Natural killer cell treated with Interleukin-12 subunit alpha and Interleukin-12 subunit beta and Interleukin-15 and Interleukin-18, amount 100 ng/mL, for 72 hours (primary cell): ENCODE data around the gene CCDC28A. TPM values are rescaled to one million over a fixed set of nuclear protein-coding genes. Genes with fewer than 3 reads are reported as not detected.
"Not testable (repeated sequence)": the region's sequence is repeated elsewhere in the genome, so short reads cannot be mapped to it uniquely, and the experiment has no call there.

Source experiments
- ATAC-seq, 2 donors: fragments of 150-1000 bp; cut with Tn5 transposase in 1 of 2; sonication (Bioruptor Pico), chemical (Tn5 transposase) in 1 of 2; 2 replicates each; pipeline ENCODE4 v1.10.0; 2021
- DNase-seq: peaks from one replicate; pipeline ENCODE4 v3.0.0; 2022; ENCODE audit warnings: low spot score
- H3K27ac Mint-ChIP-seq, 2 donors: 1 replicate in 1 of 2; 2 replicates in 1 of 2; pipeline ENCODE4 v1.8.0; 2022; ENCODE audit warnings: mixed read lengths in 2 of 2, mild to moderate bottlenecking in 1 of 2, moderate library complexity in 1 of 2
- H3K27me3 Mint-ChIP-seq, 2 donors: 1 replicate in 1 of 2; 2 replicates in 1 of 2; pipeline ENCODE4 v1.8.0; 2022; ENCODE audit warnings: mixed read lengths in 2 of 2
- H3K36me3 Mint-ChIP-seq: one replicate; pipeline ENCODE4 v1.8.0; 2022; ENCODE audit warnings: mixed read lengths
- H3K4me1 Mint-ChIP-seq, 2 donors: 1 replicate in 1 of 2; 2 replicates in 1 of 2; pipeline ENCODE4 v1.8.0; 2022; ENCODE audit warnings: low read depth in 2 of 2, mixed read lengths in 2 of 2, mild to moderate bottlenecking in 1 of 2
- H3K4me3 Mint-ChIP-seq: one replicate; pipeline ENCODE4 v1.8.0; 2022; ENCODE audit warnings: mixed read lengths
- H3K9me3 Mint-ChIP-seq: 2 replicates; pipeline ENCODE4 v1.8.0; 2022; ENCODE audit warnings: mixed read lengths
- total RNA-seq, 2 donors: library from RNA; stranded (reverse); gene quantifications; one replicate each; pipeline ENCODE4 v1.2.3, GENCODE V29; 2022

CCDC28A gene
- 10 to 100 TPM; 13.5 to 16.4 TPM for total RNA-seq

DNA sequence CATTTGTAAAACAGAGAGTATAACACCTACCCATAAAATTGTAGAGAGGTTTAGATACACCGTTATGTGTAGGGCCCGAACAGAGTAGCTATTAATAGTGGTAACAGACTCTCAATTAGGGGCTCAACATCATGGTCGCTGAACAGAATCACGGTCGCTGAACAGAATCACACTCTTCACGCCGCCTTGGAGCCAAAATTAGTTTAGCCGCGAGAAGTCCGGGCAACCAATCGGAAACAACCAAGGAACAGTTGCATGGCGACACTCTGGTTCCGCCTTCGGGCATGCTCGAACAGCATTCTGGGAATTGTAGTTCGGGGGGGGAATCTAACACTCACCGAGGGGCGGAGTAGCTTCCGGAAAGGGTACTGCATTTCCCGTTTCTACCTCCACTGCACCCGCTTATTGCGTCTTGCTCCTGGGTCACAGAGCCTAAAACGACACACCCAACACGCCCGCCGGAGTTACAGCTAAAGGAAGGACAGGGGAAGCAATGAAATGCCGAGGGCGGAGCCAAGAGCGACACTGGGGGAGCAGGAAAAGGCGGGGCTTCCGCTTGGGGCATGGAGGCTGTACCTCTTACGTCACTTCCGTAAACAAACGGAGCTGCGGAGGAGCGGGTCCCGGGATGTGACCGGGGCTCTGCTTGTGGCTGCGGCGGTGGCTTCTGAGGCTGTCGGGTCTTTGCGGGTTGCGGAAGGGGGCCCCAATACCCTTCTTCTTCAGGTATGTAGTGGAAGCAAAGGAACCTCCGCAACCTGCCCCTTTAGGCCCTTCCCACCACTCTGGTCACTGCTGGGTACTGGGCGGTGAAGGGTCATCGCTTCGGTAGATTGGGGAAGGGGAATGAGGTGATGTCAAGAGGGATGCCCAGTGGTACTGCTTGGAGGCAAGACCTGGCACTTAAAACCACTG, at the start of gene CCDC28A:
Gene CCDC28A, plus strand, starts transcription at position 593 of the 915 bp plus-strand sequence. CDS start 2,352 bp downstream, outside the sequence.
- H3K4me1 Mint-ChIP-seq: peaks cover 6 to 15% of the 10 kb centered on the region in 2 donors
- ATAC-seq: peak; percentile 95 to 96
- no peaks in the 10 kb centered on the region for H3K9me3 Mint-ChIP-seq
- no peaks in the 10 kb centered on the region for H3K27me3 Mint-ChIP-seq
- peak; percentile 93 for DNase-seq
- peak within 1 kb of the TSS; percentile 99 for H3K4me3 Mint-ChIP-seq
- H3K27ac Mint-ChIP-seq: peak within 1 kb of the TSS; percentile 97 to 99
- H3K36me3 Mint-ChIP-seq: peaks cover 7% of the 10 kb centered on the region

DNA sequence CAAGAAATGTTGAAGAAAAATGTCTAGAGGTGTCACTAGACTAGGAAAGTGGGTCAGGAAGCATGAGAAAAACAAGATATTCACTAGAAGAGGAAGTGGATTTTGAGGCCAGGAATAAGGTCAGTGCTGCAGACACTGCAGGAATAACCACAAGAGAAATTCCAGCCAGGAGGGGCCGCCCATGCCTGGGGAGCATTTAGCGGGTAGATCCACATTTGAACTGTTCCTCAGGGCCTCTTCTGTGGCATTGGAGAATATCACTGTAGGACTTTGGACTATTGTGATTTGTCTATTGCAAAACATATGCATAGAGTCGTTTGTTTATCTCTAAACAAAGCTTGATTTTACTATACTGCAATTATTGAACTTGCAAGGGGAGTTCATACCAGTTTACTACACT, 49.6 kb upstream of the CCDC28A start:
- Mint-ChIP-seq H3K4me3 (no peak overlapping the region), H3K27ac (no peak overlapping the region), H3K4me1 (peaks cover 0 to 3% of the 10 kb centered on the region in 2 donors), H3K27me3 (peaks cover 3 to 5% of the 10 kb centered on the region in 2 donors), H3K36me3 (no peaks in the 10 kb centered on the region), H3K9me3 (no peaks in the 10 kb centered on the region)
- ATAC-seq (no peak), DNase-seq (no peak)

DNA sequence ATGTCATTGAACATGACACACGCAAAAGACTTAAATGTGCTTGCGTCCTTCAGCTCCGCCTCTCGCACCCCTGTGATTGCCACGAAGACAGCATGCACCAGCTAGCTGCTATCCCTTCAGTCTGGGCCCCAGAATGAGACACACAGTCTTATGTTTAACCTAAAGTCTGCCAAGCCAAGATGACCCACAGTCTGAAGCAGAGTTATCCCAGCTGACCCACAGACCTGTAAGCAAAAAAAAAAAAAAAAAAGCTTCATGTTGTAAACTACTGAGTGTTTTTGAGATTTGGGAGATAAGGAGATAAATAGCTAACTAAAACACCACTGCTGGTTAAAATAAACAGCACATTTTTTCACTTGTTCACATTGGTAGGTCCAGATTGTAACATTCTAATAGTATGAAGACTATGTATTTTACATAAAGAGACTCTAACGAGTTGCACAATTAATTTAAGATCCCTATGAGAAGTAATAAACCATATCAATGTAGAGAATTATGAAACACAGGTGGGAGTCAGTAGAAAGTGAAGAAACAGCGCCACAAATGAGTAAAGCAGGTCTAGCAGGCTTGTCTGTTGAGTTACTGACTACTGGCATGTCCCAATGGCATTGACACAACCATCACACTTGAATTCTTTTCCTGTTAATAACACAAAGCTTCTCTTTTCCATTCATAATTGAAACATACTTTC, 47.4 kb upstream of the CCDC28A start:
- H3K36me3 Mint-ChIP-seq: no peaks in the 10 kb centered on the region
- ATAC-seq (no peak), DNase-seq (no peak)
- peaks cover 3 to 5% of the 10 kb centered on the region in 2 donors for H3K27me3 Mint-ChIP-seq
- H3K4me1 Mint-ChIP-seq: peaks cover 0 to 3% of the 10 kb centered on the region in 2 donors
- no peak overlapping the region for H3K27ac Mint-ChIP-seq
- H3K4me3 Mint-ChIP-seq: no peak overlapping the region
- no peaks in the 10 kb centered on the region for H3K9me3 Mint-ChIP-seq

DNA sequence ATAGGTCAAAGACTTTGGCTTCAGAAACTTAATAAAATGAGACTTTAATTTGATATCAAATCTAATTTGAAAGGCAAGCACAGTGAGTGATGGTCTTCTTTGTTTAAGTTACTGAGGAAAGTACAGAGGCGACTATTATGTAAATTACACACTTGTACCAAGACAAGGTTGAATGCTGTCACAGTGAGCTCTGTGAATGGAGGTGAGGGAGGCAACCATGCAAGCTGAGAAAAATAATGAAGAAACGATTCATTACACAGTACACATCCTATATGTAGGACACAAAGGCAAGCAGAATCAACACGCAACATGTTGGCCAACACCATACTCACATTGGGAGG, 46.8 kb upstream of the CCDC28A start:
- DNase-seq: no peak
- no peaks in the 10 kb centered on the region for H3K36me3 Mint-ChIP-seq

DNA sequence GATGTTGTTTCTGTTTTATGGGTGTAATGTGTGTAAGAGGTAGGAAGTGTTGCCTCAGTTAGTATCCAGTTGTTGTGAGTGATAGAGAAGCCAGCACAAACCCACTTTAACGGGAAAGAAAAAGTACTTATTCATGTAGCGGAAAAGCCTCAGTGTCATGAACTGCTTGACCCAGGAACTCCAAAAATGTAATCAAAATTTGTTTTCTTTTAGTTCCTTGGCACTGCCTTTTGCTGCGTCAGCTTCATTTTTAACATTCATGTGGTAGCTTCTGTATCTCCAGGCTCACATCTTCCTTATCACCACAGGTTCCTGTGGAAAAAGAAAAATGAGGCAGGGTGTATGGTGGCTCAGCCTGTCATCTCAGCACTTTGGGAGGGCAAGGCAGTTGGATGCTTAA, 46.4 kb upstream of the CCDC28A start:
- no peak overlapping the region for H3K4me3 Mint-ChIP-seq
- DNase-seq: no peak
- H3K36me3 Mint-ChIP-seq: no peaks in the 10 kb centered on the region
- H3K4me1 Mint-ChIP-seq: peaks cover 0 to 3% of the 10 kb centered on the region in 2 donors
- no peaks in the 10 kb centered on the region for H3K9me3 Mint-ChIP-seq
- no peak for ATAC-seq
- peaks cover 3 to 5% of the 10 kb centered on the region in 2 donors for H3K27me3 Mint-ChIP-seq
- no peak overlapping the region for H3K27ac Mint-ChIP-seq

More for the DNA sequence above, 46.8 kb upstream of the CCDC28A start:
- peaks cover 0 to 3% of the 10 kb centered on the region in 2 donors for H3K4me1 Mint-ChIP-seq
- peaks cover 3 to 5% of the 10 kb centered on the region in 2 donors for H3K27me3 Mint-ChIP-seq
- ATAC-seq: no peak
- no peak overlapping the region for H3K4me3 Mint-ChIP-seq
- no peaks in the 10 kb centered on the region for H3K9me3 Mint-ChIP-seq
- no peak overlapping the region for H3K27ac Mint-ChIP-seq

DNA sequence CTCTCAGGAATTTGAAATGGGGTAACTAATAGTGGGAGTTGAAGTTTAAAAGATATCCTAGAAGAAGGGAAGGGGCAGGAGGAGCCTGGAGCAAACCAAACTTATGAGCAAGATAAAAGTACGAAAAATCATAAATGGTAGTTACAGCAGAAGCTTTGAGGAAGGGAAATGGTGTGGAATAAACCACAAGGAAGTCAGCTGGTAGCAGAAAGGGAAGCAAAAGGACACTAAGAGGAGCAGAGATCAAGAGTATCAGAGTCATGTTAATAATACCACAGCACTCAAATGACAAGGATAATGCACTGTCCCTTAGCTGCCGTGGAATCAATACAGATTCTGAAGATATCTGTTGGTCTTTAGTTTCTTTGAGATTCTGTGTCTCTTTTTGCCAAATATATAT, 44.9 kb upstream of the CCDC28A start:
- peaks cover 0 to 2% of the 10 kb centered on the region in 2 donors for H3K4me1 Mint-ChIP-seq
- H3K36me3 Mint-ChIP-seq: no peaks in the 10 kb centered on the region
- no peak for ATAC-seq
- no peak for DNase-seq
- H3K27ac Mint-ChIP-seq: no peak overlapping the region
- no peak overlapping the region for H3K4me3 Mint-ChIP-seq
- H3K9me3 Mint-ChIP-seq: no peaks in the 10 kb centered on the region
- H3K27me3 Mint-ChIP-seq: peaks cover 2 to 5% of the 10 kb centered on the region in 2 donors

DNA sequence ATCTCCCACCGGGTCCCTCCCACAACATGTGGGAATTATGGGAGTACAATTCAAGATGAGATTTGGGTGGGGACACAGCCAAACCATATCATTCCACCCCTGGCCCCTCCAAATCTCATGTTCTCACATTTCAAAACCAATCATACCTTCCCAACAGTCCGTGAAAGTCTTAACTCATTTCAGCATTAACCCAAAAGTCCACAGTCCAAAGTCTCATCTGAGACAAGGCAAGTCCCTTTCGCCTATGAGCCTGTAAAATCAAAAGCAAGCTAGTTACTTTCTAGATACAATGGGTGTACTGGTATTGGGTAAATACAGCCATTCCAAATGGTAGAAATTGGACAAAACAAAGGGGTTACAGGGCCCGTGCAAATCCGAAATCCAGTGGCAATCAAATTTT, 43.5 kb upstream of the CCDC28A start:
- H3K27ac Mint-ChIP-seq, DNase-seq, H3K4me1 Mint-ChIP-seq, ATAC-seq, H3K9me3 Mint-ChIP-seq, H3K36me3 Mint-ChIP-seq, H3K27me3 Mint-ChIP-seq, H3K4me3 Mint-ChIP-seq: not testable (repeated sequence)

DNA sequence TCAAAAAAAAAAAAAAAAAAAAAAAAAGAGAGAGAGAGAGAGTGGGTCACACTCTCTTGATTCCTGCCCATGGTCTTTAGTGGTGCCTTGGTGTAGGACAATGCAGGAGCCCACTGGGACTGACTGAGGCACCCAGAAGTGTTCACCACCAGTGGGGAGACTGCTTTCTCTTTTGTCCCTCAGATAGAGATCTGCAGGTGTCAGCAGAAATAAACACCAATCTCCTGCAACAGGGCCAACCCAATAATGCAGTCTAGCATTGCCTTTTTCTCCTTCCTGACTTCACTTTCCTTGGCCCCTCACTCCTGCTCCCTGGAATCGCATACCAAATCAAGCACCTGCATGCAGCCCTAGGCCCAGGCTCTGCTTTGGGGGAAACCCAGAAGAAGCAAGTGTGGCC, 39.0 kb upstream of the CCDC28A start:
- Mint-ChIP-seq H3K36me3 (no peaks in the 10 kb centered on the region), H3K9me3 (peaks cover 4% of the 10 kb centered on the region), H3K4me3 (no peak overlapping the region), H3K27me3 (no peaks in the 10 kb centered on the region), H3K4me1 (no peaks in the 10 kb centered on the region), H3K27ac (no peak overlapping the region)
- DNase-seq (no peak), ATAC-seq (no peak)

DNA sequence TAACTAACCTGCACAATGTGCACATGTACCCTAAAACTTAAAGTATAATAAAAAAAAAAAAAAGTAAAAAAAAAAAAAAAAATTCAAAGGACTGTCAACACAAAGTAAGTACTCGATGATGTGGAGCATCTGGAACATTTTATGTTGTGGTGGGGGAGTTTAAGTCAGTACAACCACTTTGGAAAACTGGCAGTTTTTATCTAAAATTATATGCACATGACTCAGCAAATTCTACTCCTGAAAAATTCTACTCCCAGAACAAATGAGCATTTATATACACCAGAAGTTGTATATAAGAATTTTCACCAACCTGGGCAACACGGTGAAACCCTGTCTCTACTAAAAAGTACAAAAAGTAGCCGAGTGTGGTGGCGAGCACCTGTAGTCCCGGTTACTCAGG, 36.9 kb upstream of the CCDC28A start:
- H3K9me3 Mint-ChIP-seq: peaks cover 4% of the 10 kb centered on the region
- H3K27me3 Mint-ChIP-seq: peaks cover 0 to 5% of the 10 kb centered on the region in 2 donors
- no peak for ATAC-seq
- H3K27ac Mint-ChIP-seq: no peak overlapping the region
- H3K4me1 Mint-ChIP-seq: no peaks in the 10 kb centered on the region
- no peak for DNase-seq
- H3K4me3 Mint-ChIP-seq: no peak overlapping the region
- no peaks in the 10 kb centered on the region for H3K36me3 Mint-ChIP-seq

DNA sequence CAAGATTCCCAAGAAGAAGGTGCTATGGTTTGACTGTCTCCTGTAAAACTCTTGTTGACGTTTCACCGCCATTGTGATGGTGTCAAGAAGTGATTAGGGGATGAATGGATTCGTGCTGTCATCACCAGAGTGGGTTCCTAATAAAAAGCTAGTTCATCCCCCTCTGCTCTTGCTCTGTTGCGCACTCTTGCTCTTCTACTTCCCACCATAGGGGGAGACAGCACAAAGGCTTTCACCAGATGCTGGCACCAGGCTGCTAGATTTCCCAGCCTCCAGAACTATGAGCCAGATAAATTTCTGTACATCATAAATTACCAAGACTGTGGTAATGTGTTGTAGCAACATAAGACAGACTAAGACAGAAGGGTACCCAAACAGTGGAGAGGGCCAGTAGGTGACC, 21.6 kb upstream of the CCDC28A start:
- H3K4me1 Mint-ChIP-seq: peaks cover 0 to 3% of the 10 kb centered on the region in 2 donors
- no peaks in the 10 kb centered on the region for H3K36me3 Mint-ChIP-seq
- no peak for ATAC-seq
- no peaks in the 10 kb centered on the region for H3K9me3 Mint-ChIP-seq
- H3K27ac Mint-ChIP-seq: no peak overlapping the region
- DNase-seq: no peak
- H3K27me3 Mint-ChIP-seq: no peaks in the 10 kb centered on the region
- H3K4me3 Mint-ChIP-seq: no peak overlapping the region

DNA sequence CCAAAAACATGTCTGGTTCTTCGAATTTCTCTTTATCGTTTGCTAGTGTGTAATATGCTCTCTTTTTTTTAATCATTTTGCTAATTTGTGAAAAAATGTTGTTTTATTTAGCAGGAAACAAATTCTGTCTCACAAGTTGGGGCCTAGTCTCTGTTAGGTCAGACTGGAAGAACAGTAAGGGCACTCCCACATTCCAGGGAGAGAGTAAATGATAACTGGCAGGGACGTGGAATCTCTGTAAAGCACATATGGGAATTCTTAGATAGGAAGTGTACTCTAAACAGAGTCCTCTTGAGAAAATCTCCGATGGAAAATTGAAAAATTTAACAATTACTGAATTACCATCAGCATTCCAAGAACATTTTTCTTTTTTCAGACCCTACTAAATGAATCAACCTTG, 16.4 kb upstream of the CCDC28A start:
- H3K36me3 Mint-ChIP-seq: no peaks in the 10 kb centered on the region
- ATAC-seq (no peak), DNase-seq (no peak)
- H3K9me3 Mint-ChIP-seq: no peaks in the 10 kb centered on the region
- peaks cover 0 to 3% of the 10 kb centered on the region in 2 donors for H3K4me1 Mint-ChIP-seq
- H3K4me3 Mint-ChIP-seq: no peak overlapping the region
- H3K27me3 Mint-ChIP-seq: no peaks in the 10 kb centered on the region
- H3K27ac Mint-ChIP-seq: no peak overlapping the region

DNA sequence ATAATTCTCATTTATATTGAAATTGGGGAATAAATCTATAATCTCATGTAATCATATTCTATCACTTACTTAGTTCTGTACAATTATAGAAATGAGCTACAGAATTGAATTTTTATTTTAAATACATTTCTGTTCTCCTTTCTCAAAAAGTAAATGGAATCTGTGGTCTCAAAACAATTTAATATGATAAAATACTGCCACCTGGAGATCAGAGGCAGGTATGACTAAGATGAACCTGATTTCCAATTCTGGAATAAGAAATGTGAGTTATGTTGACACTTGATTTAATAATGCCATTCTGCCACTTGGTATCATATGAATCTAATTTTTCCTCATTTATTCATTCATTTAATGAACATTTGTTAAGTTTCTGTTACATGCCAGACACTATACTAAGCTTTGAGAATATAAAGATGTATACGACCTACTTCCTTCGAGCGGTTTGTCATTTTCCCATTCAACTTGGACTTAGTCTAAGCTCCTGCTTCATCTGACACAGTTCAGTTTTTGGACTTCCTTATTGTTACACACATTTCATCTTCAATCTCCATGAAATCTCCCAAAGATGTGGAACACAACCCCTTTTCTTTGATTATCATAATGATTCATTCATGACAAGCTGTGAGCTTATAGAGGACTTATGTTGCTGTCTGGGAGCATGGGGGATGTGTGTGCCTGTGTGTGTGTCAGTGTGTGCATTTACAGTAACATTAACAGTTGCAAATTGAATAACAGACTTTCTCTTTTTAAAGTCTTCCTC, 7.5 kb upstream of the CCDC28A start:
- ATAC-seq: no peak
- H3K4me3 Mint-ChIP-seq: no peak overlapping the region

DNA sequence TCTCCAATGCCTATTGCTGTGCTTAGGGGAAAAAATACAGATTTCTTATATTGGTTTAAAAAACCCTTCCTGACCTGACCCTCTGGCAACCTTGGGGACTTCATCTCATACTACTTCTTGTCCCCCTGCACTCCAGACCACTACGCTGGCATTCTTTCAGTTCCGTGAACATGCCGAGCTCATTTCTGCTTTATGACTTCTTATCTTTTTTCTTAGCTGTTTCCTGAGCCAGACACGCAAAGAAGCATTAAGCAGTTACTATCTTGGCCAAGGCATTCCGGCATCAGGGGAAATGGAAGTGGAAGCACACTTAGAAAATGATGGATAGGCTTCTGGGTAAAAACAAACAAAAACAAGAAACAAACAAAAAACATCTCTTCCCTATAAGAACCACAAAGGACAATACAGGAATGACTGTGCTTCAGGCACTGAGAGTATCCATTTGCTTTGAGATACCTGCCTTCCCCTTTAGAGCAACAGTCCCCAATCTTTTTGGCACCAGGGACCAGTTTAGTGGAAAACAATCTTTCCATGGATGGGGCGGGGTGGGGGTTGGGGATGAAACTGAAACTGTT, 4.4 kb upstream of the CCDC28A start:
- no peaks in the 10 kb centered on the region for H3K9me3 Mint-ChIP-seq

More for the DNA sequence above, 7.5 kb upstream of the CCDC28A start:
- H3K9me3 Mint-ChIP-seq: no peaks in the 10 kb centered on the region
- no peak for DNase-seq
- no peaks in the 10 kb centered on the region for H3K27me3 Mint-ChIP-seq
- no peak overlapping the region for H3K27ac Mint-ChIP-seq
- H3K4me1 Mint-ChIP-seq: no peaks in the 10 kb centered on the region
- no peaks in the 10 kb centered on the region for H3K36me3 Mint-ChIP-seq

More for the DNA sequence above, 4.4 kb upstream of the CCDC28A start:
- Mint-ChIP-seq H3K4me3 (no peak overlapping the region), H3K36me3 (no peaks in the 10 kb centered on the region), H3K4me1 (peaks cover 6 to 15% of the 10 kb centered on the region in 2 donors), H3K27ac (no peak overlapping the region), H3K27me3 (no peaks in the 10 kb centered on the region)
- DNase-seq: no peak
- ATAC-seq: no peak
